NCI-H446 (cell line): ENCODE measurements around the gene GPR161.
"Not testable (repeated sequence)": the region's sequence is repeated elsewhere in the genome, so short reads cannot be mapped to it uniquely, and the experiment has no call there.

ENCODE experiments used
- DNase-seq, 2 experiments: peaks; one replicate each; lab custom pipeline; 2025; lab: John Stamatoyannopoulos, UW

GPR161 gene

GRCh38 chr1:168136709-168137514, at the start of gene GPR161:
Gene GPR161, minus strand, starts transcription at chr1:168136930. Its CDS starts 32,080 bp downstream, at chr1:168104850.
- DNase-seq: peak in 1 of 2 experiments; percentile 31

GRCh38 chr1:168181063-168181720, 44.5 kb upstream of the GPR161 start:
- not testable (repeated sequence) for DNase-seq

- no peak for DNase-seq
Observed at GRCh38 chr1:168180148-168180524, 43.4 kb upstream of the GPR161 start.

GRCh38 chr1:168179438-168180147, 42.9 kb upstream of the GPR161 start:
- no peak for DNase-seq

- peak; percentile 98 to 99 for DNase-seq
Observed at GRCh38 chr1:168178638-168179437, 42.1 kb upstream of the GPR161 start, which contains the start of gene TIPRL. Gene TIPRL, plus strand, starts transcription at chr1:168178962. Its CDS starts 116 bp downstream, at chr1:168179078.

- no peak for DNase-seq
Observed at GRCh38 chr1:168178227-168178637, 41.5 kb upstream of the GPR161 start.

GRCh38 chr1:168172250-168172915, 35.7 kb upstream of the GPR161 start:
- no peak for DNase-seq

- no peak for DNase-seq
Observed at GRCh38 chr1:168170564-168171508, 34.1 kb upstream of the GPR161 start.

GRCh38 chr1:168167806-168168205, 31.1 kb upstream of the GPR161 start:
- DNase-seq: no peak

- no peak for DNase-seq
Observed at GRCh38 chr1:168164771-168165170, 28.0 kb upstream of the GPR161 start.

- DNase-seq: no peak
Observed at GRCh38 chr1:168163670-168164069, 26.9 kb upstream of the GPR161 start.

GRCh38 chr1:168161459-168161858, 24.7 kb upstream of the GPR161 start:
- DNase-seq: peak in 1 of 2 experiments; percentile 59

GRCh38 chr1:168159979-168160378, 23.2 kb upstream of the GPR161 start:
- DNase-seq: no peak

- DNase-seq: no peak
Observed at GRCh38 chr1:168159251-168159650, 22.5 kb upstream of the GPR161 start.

- DNase-seq: no peak
Observed at GRCh38 chr1:168157638-168158037, 20.9 kb upstream of the GPR161 start.

GRCh38 chr1:168155910-168156309, 19.2 kb upstream of the GPR161 start:
- DNase-seq: no peak

- not testable (repeated sequence) for DNase-seq
Observed at GRCh38 chr1:168154707-168155106, 18.0 kb upstream of the GPR161 start.

GRCh38 chr1:168151935-168152334, 15.2 kb upstream of the GPR161 start:
- DNase-seq: no peak

- no peak for DNase-seq
Observed at GRCh38 chr1:168150283-168150682, 13.6 kb upstream of the GPR161 start.

- no peak for DNase-seq
Observed at GRCh38 chr1:168148916-168149315, 12.2 kb upstream of the GPR161 start.
